ENCODE data around the gene LBH. TPM values are rescaled to one million over a fixed set of nuclear protein-coding genes. Genes with fewer than 3 reads are reported as not detected.

The LBH gene
- polyA plus RNA-seq, 6 donors from 2014 or later = 191 to 297 (median 221) TPM

DNA sequence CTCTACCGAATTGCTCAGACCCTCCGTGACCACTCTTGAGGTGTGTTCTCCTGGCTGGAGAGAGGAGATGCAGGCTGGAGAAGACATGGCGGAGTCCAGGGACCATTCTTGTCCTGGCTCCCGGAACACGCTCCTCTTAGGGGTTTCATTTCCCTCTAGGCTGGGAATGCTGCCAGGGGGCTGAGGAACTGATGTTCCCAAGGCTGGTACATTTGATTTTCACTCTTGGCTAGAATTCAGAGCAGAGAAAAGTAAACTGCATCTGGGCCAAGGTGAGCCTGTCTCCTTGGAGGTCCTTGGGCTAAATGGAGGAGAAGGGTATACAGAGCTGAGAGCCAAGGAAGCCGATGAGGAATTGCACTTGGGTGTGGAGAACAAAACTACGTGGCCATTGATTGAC, 28.2 kb upstream of the LBH start:
- peaks cover 0 to 5% (median 0%) of the 10 kb centered on the region in 3 donors for H3K4me1 Mint-ChIP-seq
- H3K27me3 Mint-ChIP-seq = no peaks in the 10 kb centered on the region

DNA sequence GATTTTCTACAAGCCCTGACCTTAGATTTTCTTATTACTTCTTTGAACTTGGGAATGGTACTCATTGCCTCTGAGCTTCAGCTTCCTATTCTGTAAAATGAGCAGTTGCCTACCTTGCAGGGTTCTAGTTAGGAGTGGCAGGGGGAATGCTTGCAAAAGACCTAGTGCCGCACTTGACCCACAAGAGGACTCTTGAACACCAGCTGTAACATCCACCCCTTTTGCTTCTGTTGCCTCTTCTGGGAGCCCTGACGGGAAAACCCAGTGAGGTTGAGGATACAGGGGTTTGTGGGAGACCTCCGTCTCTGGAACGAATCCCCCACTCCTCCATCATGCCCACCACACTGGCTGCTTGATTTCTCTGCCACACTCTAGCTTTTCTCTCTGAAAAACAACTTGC, 27.1 kb upstream of the LBH start:
- DNase-seq (no peak), ATAC-seq (ENCODE audit: low read depth in 2 of 2) (no peak)
- H3K27me3 Mint-ChIP-seq = no peaks in the 10 kb centered on the region
- H3K27ac Mint-ChIP-seq = no peak overlapping the region
- peaks cover 10 to 15% (median 10%) of the 10 kb centered on the region in 3 donors for H3K4me1 Mint-ChIP-seq
- H3K4me3 Mint-ChIP-seq = no peak overlapping the region
- no peaks in the 10 kb centered on the region for H3K36me3 Mint-ChIP-seq
- H3K9me3 Mint-ChIP-seq = no peaks in the 10 kb centered on the region

More for the DNA sequence above, 28.2 kb upstream of the LBH start:
- H3K4me3 Mint-ChIP-seq = no peak overlapping the region
- no peak overlapping the region for H3K27ac Mint-ChIP-seq
- DNase-seq (no peak), ATAC-seq (ENCODE audit: low read depth in 2 of 2) (no peak)
- no peaks in the 10 kb centered on the region for H3K9me3 Mint-ChIP-seq
- H3K36me3 Mint-ChIP-seq = no peaks in the 10 kb centered on the region

DNA sequence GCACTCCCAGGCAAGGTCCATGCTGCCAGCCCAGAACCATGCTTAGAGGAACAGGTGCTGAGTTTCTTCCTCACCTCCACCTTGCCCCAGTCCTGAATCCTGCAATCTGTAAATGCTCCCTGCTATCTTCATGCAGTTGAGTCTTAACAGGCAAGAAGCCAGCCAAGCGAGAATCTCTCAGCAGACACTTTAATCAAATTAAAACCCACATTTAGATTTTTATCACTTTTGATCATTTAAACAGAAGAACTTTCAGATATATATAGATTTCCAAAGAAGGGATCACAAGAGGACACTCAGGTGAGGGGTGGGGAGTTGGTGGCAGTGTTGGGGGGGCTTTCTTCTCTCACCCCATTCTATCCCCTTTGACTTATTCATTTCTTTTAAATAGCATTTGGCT, 25.9 kb upstream of the LBH start:
- Mint-ChIP-seq H3K27me3 (no peaks in the 10 kb centered on the region), H3K4me3 (no peak overlapping the region), H3K27ac (no peak overlapping the region), H3K9me3 (no peaks in the 10 kb centered on the region), H3K36me3 (no peaks in the 10 kb centered on the region), H3K4me1 (peaks cover 14 to 19% (median 18%) of the 10 kb centered on the region in 3 donors)
- DNase-seq = no peak
- no peak for ATAC-seq (ENCODE audit: low read depth in 2 of 2)

DNA sequence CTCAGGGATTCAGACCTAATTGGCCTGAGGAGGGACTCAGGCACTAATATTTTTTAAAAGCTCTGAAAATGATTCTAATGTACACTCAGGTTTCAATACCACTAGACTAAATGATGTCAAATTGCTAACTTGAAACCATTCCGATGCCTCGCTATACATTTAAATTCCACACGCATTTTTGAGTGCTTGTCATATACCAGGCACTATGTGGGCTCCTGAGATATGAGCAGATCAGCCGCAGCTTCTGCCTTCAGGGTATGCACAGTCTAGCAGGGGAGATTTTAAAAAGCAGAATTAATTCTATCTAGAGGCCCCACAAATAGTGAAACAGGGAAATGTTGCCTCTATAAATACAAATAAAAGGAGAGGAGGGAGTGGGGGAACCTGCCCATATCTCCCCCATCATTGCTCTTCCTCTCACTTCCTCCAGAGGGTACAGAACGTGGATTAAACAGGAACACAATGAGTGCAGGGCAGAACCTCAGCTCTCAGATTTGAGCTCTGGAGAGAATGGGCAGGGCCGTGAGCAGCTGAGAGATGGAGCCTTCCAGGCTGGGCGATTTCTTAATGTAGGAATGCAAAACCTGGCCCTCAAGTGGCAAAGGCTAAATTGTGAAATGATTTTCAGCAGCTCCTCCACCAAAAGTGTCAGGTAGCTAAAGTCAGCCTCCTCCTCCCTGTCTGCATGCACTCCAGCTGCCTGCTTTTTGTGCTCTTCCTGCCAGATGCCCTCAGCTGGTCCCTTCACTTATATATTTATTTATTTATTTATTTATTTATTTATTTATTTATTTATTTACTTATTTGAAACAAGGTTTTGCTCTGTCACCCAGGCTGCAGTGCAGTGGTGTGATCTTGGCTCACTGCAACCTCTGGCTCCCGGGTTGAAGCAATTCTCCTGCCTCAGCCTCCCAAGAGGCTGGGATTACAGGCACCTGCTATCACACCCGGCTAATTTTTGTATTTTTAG, 24.6 kb upstream of the LBH start:
- no peak overlapping the region for H3K27ac Mint-ChIP-seq
- H3K4me1 Mint-ChIP-seq = peaks cover 14 to 19% (median 18%) of the 10 kb centered on the region in 3 donors
- ATAC-seq (ENCODE audit: low read depth in 2 of 2) = no peak

DNA sequence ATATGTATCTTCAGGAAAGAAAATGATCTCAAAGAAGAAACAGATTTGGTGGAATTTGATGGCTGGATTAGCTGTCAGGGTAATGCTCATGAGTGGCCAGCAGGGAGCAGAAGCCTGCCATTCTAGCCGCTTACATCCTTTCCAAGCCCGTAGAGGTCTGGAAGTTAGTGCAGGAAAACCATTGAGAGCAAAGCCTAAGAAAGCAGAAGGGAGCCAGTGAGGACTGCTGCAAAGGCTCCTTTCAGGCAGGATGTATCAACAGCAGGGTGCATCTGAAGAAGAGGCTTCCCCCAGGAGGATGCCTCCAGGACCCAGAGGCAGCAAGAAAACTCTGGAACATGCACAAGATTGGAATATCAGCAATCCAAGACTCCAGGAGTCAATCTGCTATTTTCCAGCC, 22.9 kb upstream of the LBH start:
- no peaks in the 10 kb centered on the region for H3K9me3 Mint-ChIP-seq
- peak overlapping the region in 1 of 8 donors; percentile 30 for H3K4me3 Mint-ChIP-seq

More for the DNA sequence above, 24.6 kb upstream of the LBH start:
- Mint-ChIP-seq H3K27me3 (no peaks in the 10 kb centered on the region), H3K4me3 (no peak overlapping the region), H3K36me3 (no peaks in the 10 kb centered on the region), H3K9me3 (no peaks in the 10 kb centered on the region)
- no peak for DNase-seq

DNA sequence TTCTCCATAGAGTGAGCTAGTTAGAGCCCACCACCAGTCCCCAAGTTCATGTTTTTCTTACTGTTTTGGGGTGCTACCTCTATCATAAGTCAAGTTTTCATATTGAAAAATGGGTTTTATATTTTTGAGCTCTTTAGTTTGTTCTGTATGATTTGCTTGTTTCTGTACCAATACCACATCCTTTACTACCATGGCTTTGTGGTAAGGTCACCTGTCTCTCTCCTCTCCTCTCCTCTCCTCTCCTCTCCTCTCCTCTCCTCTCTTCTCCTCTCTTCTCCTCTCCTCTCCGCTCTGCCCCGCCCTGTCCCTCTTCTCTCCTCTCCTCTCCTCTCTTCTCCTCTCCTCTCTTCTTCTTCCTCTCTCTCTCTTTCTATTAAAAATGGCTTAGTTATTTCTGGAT, 22.1 kb upstream of the LBH start:
- no peaks in the 10 kb centered on the region for H3K9me3 Mint-ChIP-seq
- H3K27me3 Mint-ChIP-seq = no peaks in the 10 kb centered on the region
- H3K4me3 Mint-ChIP-seq = peak overlapping the region in 1 of 8 donors; percentile 9
- ATAC-seq (ENCODE audit: low read depth in 2 of 2) (no peak), DNase-seq (no peak)
- peaks cover 14 to 21% (median 19%) of the 10 kb centered on the region in 3 donors for H3K4me1 Mint-ChIP-seq
- no peaks in the 10 kb centered on the region for H3K36me3 Mint-ChIP-seq
- peak overlapping the region in 4 of 6 donors; percentile 10 to 71 (median 43) for H3K27ac Mint-ChIP-seq

More for the DNA sequence above, 22.9 kb upstream of the LBH start:
- H3K36me3 Mint-ChIP-seq = no peaks in the 10 kb centered on the region
- no peaks in the 10 kb centered on the region for H3K27me3 Mint-ChIP-seq
- H3K27ac Mint-ChIP-seq = peak overlapping the region in 3 of 6 donors; percentile 20 to 88 (median 50)
- DNase-seq (peak; percentile 35), ATAC-seq (ENCODE audit: low read depth in 2 of 2) (peak in 1 of 2 donors; percentile 52)
- H3K4me1 Mint-ChIP-seq = peaks cover 14 to 21% (median 19%) of the 10 kb centered on the region in 3 donors

DNA sequence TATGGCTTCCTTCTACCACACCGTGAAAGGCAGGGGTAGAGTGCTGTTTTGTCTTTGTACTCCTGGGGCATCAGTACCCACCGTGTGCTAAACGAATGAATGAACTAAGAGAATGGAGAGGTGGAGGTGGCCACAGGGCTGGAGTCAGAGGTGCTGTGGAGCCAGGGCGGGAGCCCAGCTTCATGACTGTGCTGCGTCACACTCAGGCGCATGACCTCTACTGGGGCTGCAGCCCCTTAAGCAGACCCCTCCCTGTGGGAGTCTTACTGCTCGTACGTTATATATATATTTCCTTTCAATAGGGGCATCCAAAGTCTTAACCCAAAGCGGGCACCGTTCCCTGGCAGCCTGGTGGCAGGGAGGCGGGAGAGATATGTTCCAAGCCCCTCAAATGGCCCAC, 18.0 kb upstream of the LBH start:
- peaks cover 26 to 41% (median 31%) of the 10 kb centered on the region in 3 donors for H3K4me1 Mint-ChIP-seq
- no peak overlapping the region for H3K4me3 Mint-ChIP-seq
- no peaks in the 10 kb centered on the region for H3K36me3 Mint-ChIP-seq
- no peaks in the 10 kb centered on the region for H3K27me3 Mint-ChIP-seq
- DNase-seq = no peak
- H3K27ac Mint-ChIP-seq = peak overlapping the region in 1 of 6 donors; percentile 27
- ATAC-seq (ENCODE audit: low read depth in 2 of 2) = no peak
- H3K9me3 Mint-ChIP-seq = no peaks in the 10 kb centered on the region

DNA sequence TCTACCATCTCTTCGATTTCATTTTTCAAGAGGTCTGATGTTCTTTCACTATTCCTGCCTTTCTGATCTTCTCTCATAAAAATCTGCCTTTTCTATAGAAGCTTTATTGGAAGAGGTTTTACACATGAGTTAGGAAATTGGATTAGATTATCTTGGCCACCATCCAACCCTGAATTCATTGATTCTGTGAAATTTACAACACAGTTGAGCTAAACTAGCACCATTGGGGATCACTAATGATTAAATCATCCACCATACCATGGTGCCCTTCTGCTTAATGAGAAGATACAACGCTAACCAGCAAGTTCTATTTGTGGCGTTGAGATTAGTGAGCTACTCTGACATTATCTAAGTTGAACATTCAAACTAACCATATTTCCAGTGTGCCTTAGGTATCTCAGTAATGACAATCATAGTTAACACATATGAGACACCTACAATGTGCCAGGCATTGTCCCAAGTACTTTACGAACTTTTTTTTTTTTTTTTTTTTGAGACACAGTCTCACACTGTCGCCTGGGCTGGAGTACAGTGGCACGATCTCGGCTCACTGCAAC, 17.3 kb upstream of the LBH start:
- DNase-seq (no peak), ATAC-seq (ENCODE audit: low read depth in 2 of 2) (no peak)
- Mint-ChIP-seq H3K4me3 (no peak overlapping the region), H3K4me1 (peaks cover 20 to 38% (median 25%) of the 10 kb centered on the region in 3 donors), H3K27me3 (no peaks in the 10 kb centered on the region), H3K9me3 (no peaks in the 10 kb centered on the region), H3K27ac (peak overlapping the region in 1 of 6 donors; percentile 60), H3K36me3 (no peaks in the 10 kb centered on the region)

DNA sequence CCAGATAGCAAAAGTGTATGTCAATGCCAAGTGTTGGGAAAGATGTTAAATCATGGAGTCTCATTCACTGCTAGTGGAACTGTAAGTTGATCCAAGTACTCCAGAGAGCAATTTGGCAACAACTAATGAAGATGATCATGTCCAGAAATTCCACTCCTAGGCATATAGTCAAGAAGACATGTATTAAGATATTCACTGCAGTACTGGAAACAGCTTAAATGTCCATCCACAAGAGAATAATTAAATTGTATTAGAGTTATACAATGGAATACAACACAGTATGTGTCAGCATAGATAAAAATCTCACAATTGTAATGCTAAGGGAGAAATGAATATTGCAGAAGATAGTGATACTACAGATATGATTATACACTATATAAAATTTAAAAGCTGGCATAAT, 15.2 kb upstream of the LBH start:
- no peak overlapping the region for H3K27ac Mint-ChIP-seq

DNA sequence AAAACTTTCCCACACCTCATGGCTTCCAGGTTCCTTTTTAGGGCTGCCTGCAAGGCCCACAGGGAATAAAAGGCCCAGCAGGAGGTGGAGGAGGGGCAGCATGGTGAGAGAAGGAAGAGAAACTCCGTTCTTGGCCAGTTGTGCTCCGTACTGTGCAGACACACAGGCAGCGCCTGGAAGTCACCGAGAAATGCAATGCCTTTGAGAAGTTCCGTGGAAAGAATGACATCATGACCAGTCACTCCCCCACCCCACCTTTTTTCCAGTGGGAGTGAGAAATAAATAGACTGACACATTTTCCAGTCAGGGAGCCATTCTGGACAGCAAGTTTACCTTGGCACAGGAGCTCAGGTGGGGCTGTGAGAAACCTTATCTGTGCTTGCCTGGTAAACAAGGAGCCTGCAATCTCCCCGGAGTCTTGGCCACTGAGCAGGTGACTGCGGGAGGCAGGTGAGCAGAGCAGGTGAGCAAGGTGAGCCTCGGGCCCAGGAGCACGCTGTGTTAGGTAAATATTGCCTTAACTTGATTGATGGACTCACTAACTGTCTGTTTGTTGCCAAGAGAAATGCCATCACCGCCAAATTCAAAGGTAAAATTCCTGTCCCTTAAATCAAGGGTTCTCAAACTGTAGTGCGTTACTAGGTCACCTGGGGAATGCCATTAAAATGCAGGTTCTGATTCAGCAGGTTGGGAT, 13.5 kb upstream of the LBH start:
- DNase-seq = no peak
- Mint-ChIP-seq H3K4me3 (peak overlapping the region in 7 of 8 donors; percentile 29 to 77 (median 44)), H3K27me3 (no peaks in the 10 kb centered on the region), H3K27ac (peak overlapping the region in 3 of 6 donors; percentile 25 to 80 (median 76)), H3K9me3 (no peaks in the 10 kb centered on the region), H3K36me3 (no peaks in the 10 kb centered on the region), H3K4me1 (peaks cover 27 to 44% (median 32%) of the 10 kb centered on the region in 3 donors)
- peak; percentile 60 to 66 for ATAC-seq (ENCODE audit: low read depth in 2 of 2)

More for the DNA sequence above, 15.2 kb upstream of the LBH start:
- H3K4me3 Mint-ChIP-seq = no peak overlapping the region
- H3K27me3 Mint-ChIP-seq = no peaks in the 10 kb centered on the region
- no peaks in the 10 kb centered on the region for H3K36me3 Mint-ChIP-seq
- no peak for ATAC-seq (ENCODE audit: low read depth in 2 of 2)
- DNase-seq = no peak
- H3K4me1 Mint-ChIP-seq = peaks cover 19 to 32% (median 22%) of the 10 kb centered on the region in 3 donors
- no peaks in the 10 kb centered on the region for H3K9me3 Mint-ChIP-seq

DNA sequence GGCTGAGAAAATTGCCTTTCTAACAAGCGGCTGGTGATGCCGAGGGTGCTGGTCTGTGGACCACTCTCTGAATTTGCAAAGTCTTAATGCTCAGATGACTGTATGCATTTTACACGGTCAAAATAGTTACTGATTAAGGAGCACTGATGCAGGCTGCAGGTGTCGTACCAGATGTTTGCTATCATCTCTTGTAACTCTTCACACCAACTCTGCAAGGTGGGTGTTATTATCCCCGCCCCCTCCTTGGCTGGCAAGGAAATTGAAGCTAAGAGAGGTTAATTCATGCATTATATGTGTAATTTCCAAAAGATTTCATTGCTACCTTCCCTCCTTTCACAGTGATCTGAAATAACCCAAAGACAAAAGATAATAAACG, 13.0 kb upstream of the LBH start:
- Mint-ChIP-seq H3K9me3 (no peaks in the 10 kb centered on the region), H3K4me3 (peak overlapping the region in 2 of 8 donors; percentile 20 to 66), H3K4me1 (peaks cover 32 to 47% (median 37%) of the 10 kb centered on the region in 3 donors), H3K36me3 (no peaks in the 10 kb centered on the region), H3K27me3 (no peaks in the 10 kb centered on the region), H3K27ac (no peak overlapping the region)
- DNase-seq (no peak), ATAC-seq (ENCODE audit: low read depth in 2 of 2) (no peak)

DNA sequence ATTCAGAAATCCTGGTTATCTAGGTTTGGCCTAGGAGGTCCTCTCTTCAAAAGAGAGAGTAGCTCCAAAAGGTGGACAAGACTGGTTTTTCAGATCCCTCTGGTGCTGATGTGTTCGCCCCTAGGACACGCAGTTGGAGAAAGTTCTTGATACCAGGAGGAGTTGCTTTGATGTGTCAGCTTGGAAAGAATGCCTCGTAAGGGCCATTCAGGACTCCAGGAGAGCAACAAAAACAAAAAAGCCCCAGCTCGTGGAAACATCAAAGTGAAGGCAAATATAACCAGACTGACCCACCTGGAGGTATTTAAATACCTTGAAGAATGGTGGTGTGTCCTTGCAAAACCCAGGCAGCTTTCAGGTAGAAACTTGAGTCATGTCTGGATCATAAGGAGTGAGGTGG, 12.5 kb upstream of the LBH start:
- ATAC-seq (ENCODE audit: low read depth in 2 of 2) = no peak
- H3K27me3 Mint-ChIP-seq = no peaks in the 10 kb centered on the region
- no peaks in the 10 kb centered on the region for H3K36me3 Mint-ChIP-seq
- H3K9me3 Mint-ChIP-seq = no peaks in the 10 kb centered on the region
- DNase-seq = no peak
- H3K4me1 Mint-ChIP-seq = peaks cover 37 to 52% (median 42%) of the 10 kb centered on the region in 3 donors
- H3K27ac Mint-ChIP-seq = peak overlapping the region in 1 of 6 donors; percentile 10
- H3K4me3 Mint-ChIP-seq = peak overlapping the region in 2 of 8 donors; percentile 20 to 47

All from naive B cell (primary cell).